K562 (cell line): Measurements from ENCODE around the gene TFCP2L1. TPM values are rescaled to one million over a fixed set of nuclear protein-coding genes. Genes with fewer than 3 reads are reported as not detected.

Experiments
- ATAC-seq: fragments of 200-7000 bp; cut with Tn5 transposase; 3 replicates; pipeline ENCODE4 v1.9.1; 2020; ENCODE audit warnings: moderate library complexity
- BruUV-seq: library from RNA; stranded (reverse); fragments of 400-500 nt; replicated peaks from 2 replicates; lab custom pipeline; 2021; lab: Mats Ljungman, UMichigan
- CTCF ChIA-PET: fragments of 300-600 bp; formaldehyde crosslinking; extraction: SDS; loops from one replicate; lab custom pipeline; 2021; ENCODE audit warnings: low intra/inter-chr PET ratio; lab: Yijun Ruan, JAX
- POLR2A ChIA-PET: fragments of 300-600, 350-650 bp; sonication (Branson Sonifier 250); formaldehyde crosslinking; extraction: SDS; loops from one replicate; lab custom pipeline; 2021; ENCODE audit warnings: antibody characterized with exemption, inconsistent platforms; lab: Yijun Ruan, JAX
- DNase-seq, 4 experiments: peaks; one replicate each; pipeline versions ENCODE4 v3.0.0 to v3.0.0-alpha.2; 2011 to 2018; ENCODE audit warnings: low spot score in 3 of 4, mixed read lengths in 3 of 4; ENCODE audit errors: extremely low read depth in 1 of 4
- FAIRE-seq: peaks from 2 replicates; lab custom pipeline; 2011; peaks lifted over from hg19 to GRCh38; lab: Jason Lieb, UNC
- H2AFZ ChIP-seq: 2 replicates; pipeline ENCODE4 v1.6.0; 2011; ENCODE audit warnings: low read depth, low read length, control low read depth, inconsistent platforms
- H3K27ac ChIP-seq: fragments of 200-600 bp; 3 replicates; pipeline ENCODE4 v1.8.0; 2011; ENCODE audit warnings: low read depth, mild to moderate bottlenecking, control low read depth, inconsistent platforms, low read length, moderate library complexity, mixed read lengths; ENCODE audit errors: extremely low read depth
- H3K27me3 ChIP-seq, 2 experiments: fragments of 300-600 bp in 1 of 2; 2 replicates in 1 of 2; 3 replicates in 1 of 2; pipeline versions ENCODE4 v1.6.0 to v1.8.0; 2011; ENCODE audit warnings: inconsistent platforms in 2 of 2, low read length in 2 of 2, mild to moderate bottlenecking in 1 of 2, mixed read lengths in 1 of 2, moderate library complexity in 1 of 2; ENCODE audit not compliant: control insufficient read depth in 2 of 2, insufficient read depth in 2 of 2
- H3K36me3 ChIP-seq: fragments of 300-600 bp; 3 replicates; pipeline ENCODE4 v1.8.0; 2011; ENCODE audit warnings: mild to moderate bottlenecking, low read length, inconsistent platforms; ENCODE audit not compliant: control insufficient read depth, insufficient read depth
- H3K4me1 ChIP-seq, 2 experiments: fragments of 200-600 bp in 1 of 2; replicated peaks in 1 of 2; 2 replicates in 1 of 2; 3 replicates in 1 of 2; pipeline versions ENCODE4 v1.5.1 to v1.8.0; 2011; ENCODE audit warnings: inconsistent platforms in 2 of 2, low read length in 2 of 2, mild to moderate bottlenecking in 1 of 2, mixed read lengths in 1 of 2, moderate library complexity in 1 of 2; ENCODE audit not compliant: control insufficient read depth in 2 of 2, insufficient read depth in 2 of 2
- H3K4me2 ChIP-seq: 2 replicates; pipeline ENCODE4 v1.6.1; 2011; ENCODE audit warnings: low read length, control low read depth, inconsistent platforms, mixed read lengths; ENCODE audit not compliant: insufficient read depth
- H3K4me3 ChIP-seq: fragments of 200-600 bp; sonication (generic), shearing (Covaris generic); 2 replicates; pipeline ENCODE4 v1.5.1; 2016; ENCODE audit warnings: control low read depth, inconsistent platforms
- H3K79me2 ChIP-seq: fragments of 200-600 bp; 3 replicates; pipeline ENCODE4 v1.8.0; 2011; ENCODE audit warnings: low read length, inconsistent platforms; ENCODE audit not compliant: control insufficient read depth, insufficient read depth
- H3K9ac ChIP-seq, 2 experiments: 2 replicates each; pipeline versions ENCODE4 v1.6.0 to v1.6.1; 2011; ENCODE audit warnings: low read depth in 2 of 2, low read length in 2 of 2, control low read depth in 1 of 2, inconsistent platforms in 1 of 2, mild to moderate bottlenecking in 1 of 2, mixed read lengths in 1 of 2; ENCODE audit not compliant: insufficient read depth in 1 of 2
- H3K9me1 ChIP-seq: one replicate; pipeline ENCODE4 v1.6.0; 2011; ENCODE audit warnings: inconsistent platforms, mild to moderate bottlenecking, low read length, moderate library complexity; ENCODE audit not compliant: control insufficient read depth, insufficient read depth
- H3K9me3 ChIP-seq: replicated peaks from 2 replicates; pipeline ENCODE4 v1.5.1; 2011; ENCODE audit warnings: low read depth, low read length, inconsistent platforms; ENCODE audit not compliant: control insufficient read depth, insufficient read depth
- H4K20me1 ChIP-seq: replicated peaks from 2 replicates; pipeline ENCODE4 v1.6.1; 2011; ENCODE audit warnings: low read length, inconsistent platforms, mixed read lengths; ENCODE audit not compliant: control insufficient read depth, insufficient read depth
- CBX3 ChIP-seq, 2 experiments: IDR thresholded peaks; 1 replicate in 1 of 2; 2 replicates in 1 of 2; pipeline ENCODE4 v1.6.1; 2012; ENCODE audit warnings: inconsistent platforms in 2 of 2, low read length in 2 of 2, borderline replicate concordance in 1 of 2, control low read depth in 1 of 2
- CTCF ChIP-seq, 3 experiments: IDR thresholded peaks in 2 of 3; conservative IDR thresholded peaks in 1 of 3; 2 replicates each; pipeline ENCODE4 v1.5.1; 2011 to 2012; ENCODE audit warnings: low read length in 3 of 3, mild to moderate bottlenecking in 3 of 3, control low read depth in 2 of 3, improper control_type of control experiment in 1 of 3, inconsistent platforms in 1 of 3, low read depth in 1 of 3, mixed read lengths in 1 of 3, moderate library complexity in 1 of 3; ENCODE audit not compliant: insufficient read depth in 2 of 3
- LCOR ChIP-seq: sonication (generic); formaldehyde crosslinking; IDR thresholded peaks from 2 replicates; pipeline ENCODE4 v1.8.0; 2022; ENCODE audit warnings: mild to moderate bottlenecking, missing genetic modification reagents
- RAD21 ChIP-seq, 2 experiments: fragments of 250-450 bp in 1 of 2; fragments of 450-650 bp in 1 of 2; sonication (Bioruptor Pico) in 1 of 2; formaldehyde crosslinking in 1 of 2; IDR thresholded peaks in 1 of 2; conservative IDR thresholded peaks in 1 of 2; 2 replicates each; pipeline versions ENCODE4 v1.4.0 to v1.8.0; 2020 to 2022; ENCODE audit warnings: mild to moderate bottlenecking in 2 of 2, moderate library complexity in 1 of 2
- TFAM ChIP-seq: fragments of 250-450 bp; sonication (Bioruptor Pico); conservative IDR thresholded peaks from 2 replicates; pipeline ENCODE4 v1.5.0; 2021; ENCODE audit warnings: mild to moderate bottlenecking, moderate library complexity
- WGBS: fragments of 100-300 bp; shearing (Covaris generic); methylation state at CpG from one replicate; pipeline ENCODE4 v1.1.6; 2016; ENCODE audit warnings: low coverage, mixed read lengths; ENCODE audit not compliant: insufficient coverage; ENCODE audit errors: missing lambda C conversion rate; 5-methylcytosine and 5-hydroxymethylcytosine counted together
- in situ Hi-C: fragments of 300-500 bp; cut with MboI; formaldehyde crosslinking; loops from 4 replicates; pipeline ENCODE4 v1.15.0; 2018; ENCODE audit warnings: inconsistent platforms, mixed read lengths
- intact Hi-C: fragments of 100-400 bp; cut with micrococcal nuclease; formaldehyde crosslinking; loops from 2 replicates; pipeline ENCODE4 v1.14.2; 2022
- polyA plus RNA-seq, 8 experiments: library from polyadenylated mRNA; depleted of rRNA in 4 of 8; stranded (reverse) in 5 of 8; unstranded in 3 of 8; fragments of >200 nt; fragmentation: Nextera tagmentation in 2 of 8; fragmentation: Illumina TruSeq in 1 of 8; extraction: Ambion mirVana in 2 of 8; extraction: Trizol in 1 of 8; gene quantifications; 2 replicates each; pipeline versions ENCODE4 v1.2.1 to v1.2.3, GENCODE V29; 2011 to 2014; ENCODE audit warnings: inconsistent platforms in 1 of 8, missing spikeins in 1 of 8
- total RNA-seq, 7 experiments: library from RNA; depleted of rRNA in 6 of 7; stranded (reverse); fragments of >200 nt in 6 of 7; fragmentation: Illumina TruSeq in 2 of 7; extraction: Trizol in 2 of 7; gene quantifications; 2 replicates each; pipeline versions ENCODE4 v1.2.1 to v1.2.3, GENCODE V29; 2011 to 2021; ENCODE audit warnings: low replicate concordance in 1 of 7

The TFCP2L1 gene
- total and polyA plus RNA-seq, 9 of the 15 experiments (the other 6 are each of a cell fraction or from before 2014, with no cell fraction given): 0.08 to 1.00 (median 0.42) TPM

GRCh38 chr2:121297217-121297830, 12.3 kb upstream of the TFCP2L1 start:
- peak; percentile 97 for ATAC-seq
- peak; percentile 79 for FAIRE-seq

More at GRCh38 chr2:121297217-121297830, 12.3 kb upstream of the TFCP2L1 start:
- Histone ChIP-seq H3K4me2 (no peak overlapping the region), H3K4me1 (no peaks in the 10 kb centered on the region)
- TF ChIP-seq TFAM (CRISPR knock-in tag): no peak
- TF ChIP-seq CBX3 (IDR thresholded peaks at IDR 0.05; ENCODE audit: borderline replicate concordance in 1 of 2, low read length in 2 of 2): peak in 1 of 2 experiments; percentile 22; a peak in 1 of 3 replicates
- TF ChIP-seq CTCF (IDR thresholded peaks at IDR 0.05 in 2 of 3, conservative IDR thresholded peaks at IDR 0.05 in 1 of 3; ENCODE audit: insufficient read depth in 2 of 3, low read depth in 1 of 3, low read length in 3 of 3): peak; percentile 65 to 77 (median 65)
- peak in 1 of 2 experiments; percentile 46; a peak in 2 of 4 replicates for TF ChIP-seq RAD21 (CRISPR knock-in tag; conservative IDR thresholded peaks at IDR 0.05 in 1 of 2, IDR thresholded peaks at IDR 0.05 in 1 of 2)
- TF ChIP-seq LCOR (CRISPR knock-in tag): no peak
- TF ChIP-seq, all 486 proteins: peak for 3
- CTCF ChIA-PET: no interaction called here
- H3K9me1 ChIP-seq: no peaks in the 10 kb centered on the region
- DNase-seq: peak; percentile 39 to 53 (median 45)
- H3K27me3 ChIP-seq: peaks cover 16 to 29% of the 10 kb centered on the region in 2 experiments; a peak in 4 of 5 replicates
- POLR2A ChIA-PET: no interaction called here
- in situ Hi-C loops (no loop called here), intact Hi-C loops (no loop called here)
- no peak overlapping the region for H2AFZ ChIP-seq
- H3K9me3 ChIP-seq: no peaks in the 10 kb centered on the region
- 2% methylated on average over 9 of the region's 9 CpGs for WGBS
- no peak overlapping the region for H3K4me3 ChIP-seq
- no peaks in the 10 kb centered on the region for H3K36me3 ChIP-seq
- H3K27ac ChIP-seq: no peak overlapping the region
- H3K79me2 ChIP-seq: no peaks in the 10 kb centered on the region
- no TSS peak for BruUV-seq
- no peak overlapping the region for H3K9ac ChIP-seq
- no peaks in the 10 kb centered on the region for H4K20me1 ChIP-seq
